ENCODE measurements around the gene SAMD1.

GRCh38 chr19:14112809-14113385, 22.3 kb upstream of the SAMD1 start:
- no peak for TF ChIP-seq NCOR1 (IDR thresholded peaks at IDR 0.05)
- TF ChIP-seq JUND (IDR thresholded peaks at IDR 0.05; ENCODE audit: borderline replicate concordance, low read depth, low read length): no peak
- TF ChIP-seq JUND (tag; IDR thresholded peaks at IDR 0.05; ENCODE audit: borderline replicate concordance, low read depth, low read length): no peak
- TF ChIP-seq RAD21 (CRISPR knock-in tag; conservative IDR thresholded peaks at IDR 0.05 in 1 of 2, IDR thresholded peaks at IDR 0.05 in 1 of 2): no peak
